ENCODE results near the gene FNDC11. TPM values are rescaled to one million over a fixed set of nuclear protein-coding genes. Genes with fewer than 3 reads are reported as not detected.

The FNDC11 gene
- total and polyA plus RNA-seq, 2 of the 13 experiments (the other 11 are each of a cell fraction or from before 2014, with no cell fraction given): 0.07 TPM; not detected in 1

DNA sequence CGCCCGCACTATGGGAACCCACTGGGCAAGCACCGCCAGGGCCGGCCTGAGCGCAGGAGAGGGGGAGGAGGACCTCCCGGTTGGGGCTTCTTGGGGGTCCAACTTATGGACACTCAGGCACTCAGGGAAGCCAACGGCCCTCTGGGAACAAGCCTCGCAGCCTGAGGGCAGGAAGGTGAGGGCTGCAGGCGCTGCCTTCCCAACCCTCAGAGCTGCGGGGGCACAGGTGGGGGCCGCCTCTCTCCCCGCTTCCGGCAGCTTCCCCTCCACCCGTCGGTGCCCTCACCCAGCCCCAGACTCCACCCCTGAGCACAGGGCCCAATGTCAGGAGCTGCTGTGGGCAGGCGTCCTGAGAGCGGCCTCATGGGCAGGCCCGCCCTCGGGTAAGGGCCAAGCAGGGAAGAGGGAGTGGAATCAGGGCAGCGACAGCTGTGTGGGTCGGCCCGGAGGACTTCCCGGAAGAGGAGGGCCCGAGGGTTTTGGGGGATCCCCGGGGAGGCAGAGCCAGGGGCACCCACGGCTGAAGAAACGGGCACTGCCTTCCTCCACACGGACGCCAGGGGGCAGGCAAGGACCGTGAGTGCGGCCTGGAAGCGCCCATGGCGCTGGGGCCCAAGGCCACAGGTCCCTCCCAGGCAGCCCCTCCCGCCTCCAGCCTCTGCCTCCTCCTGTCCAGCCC is 16.3 kb upstream of the FNDC11 start (continued):
- TF ChIP-seq, protein P1, sequence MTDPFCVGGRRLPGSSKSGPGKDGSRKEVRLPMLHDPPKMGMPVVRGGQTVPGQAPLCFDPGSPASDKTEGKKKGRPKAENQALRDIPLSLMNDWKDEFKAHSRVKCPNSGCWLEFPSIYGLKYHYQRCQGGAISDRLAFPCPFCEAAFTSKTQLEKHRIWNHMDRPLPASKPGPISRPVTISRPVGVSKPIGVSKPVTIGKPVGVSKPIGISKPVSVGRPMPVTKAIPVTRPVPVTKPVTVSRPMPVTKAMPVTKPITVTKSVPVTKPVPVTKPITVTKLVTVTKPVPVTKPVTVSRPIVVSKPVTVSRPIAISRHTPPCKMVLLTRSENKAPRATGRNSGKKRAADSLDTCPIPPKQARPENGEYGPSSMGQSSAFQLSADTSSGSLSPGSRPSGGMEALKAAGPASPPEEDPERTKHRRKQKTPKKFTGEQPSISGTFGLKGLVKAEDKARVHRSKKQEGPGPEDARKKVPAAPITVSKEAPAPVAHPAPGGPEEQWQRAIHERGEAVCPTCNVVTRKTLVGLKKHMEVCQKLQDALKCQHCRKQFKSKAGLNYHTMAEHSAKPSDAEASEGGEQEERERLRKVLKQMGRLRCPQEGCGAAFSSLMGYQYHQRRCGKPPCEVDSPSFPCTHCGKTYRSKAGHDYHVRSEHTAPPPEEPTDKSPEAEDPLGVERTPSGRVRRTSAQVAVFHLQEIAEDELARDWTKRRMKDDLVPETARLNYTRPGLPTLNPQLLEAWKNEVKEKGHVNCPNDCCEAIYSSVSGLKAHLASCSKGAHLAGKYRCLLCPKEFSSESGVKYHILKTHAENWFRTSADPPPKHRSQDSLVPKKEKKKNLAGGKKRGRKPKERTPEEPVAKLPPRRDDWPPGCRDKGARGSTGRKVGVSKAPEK (CRISPR knock-in tag; IDR thresholded peaks at IDR 0.05; ENCODE audit: borderline replicate concordance): 0 out of 2 replicates have a peak, but pooled peaks have one; percentile 53
- TF ChIP-seq, protein P2, sequence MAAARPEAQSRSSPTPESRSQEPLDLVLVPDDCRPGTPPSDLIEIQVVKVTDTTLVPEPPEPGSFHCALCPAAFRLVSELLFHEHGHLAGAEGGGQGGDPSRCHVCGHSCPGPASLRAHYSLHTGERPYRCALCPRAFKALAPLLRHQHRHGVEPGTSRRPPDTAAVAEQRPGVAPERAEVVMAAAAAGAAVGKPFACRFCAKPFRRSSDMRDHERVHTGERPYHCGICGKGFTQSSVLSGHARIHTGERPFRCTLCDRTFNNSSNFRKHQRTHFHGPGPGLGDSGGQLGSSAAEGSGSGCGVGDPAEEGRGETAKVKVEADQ (CRISPR knock-in tag; IDR thresholded peaks at IDR 0.05; ENCODE audit: borderline replicate concordance): peak; percentile 88
- no peak for TF ChIP-seq MAFG (CRISPR knock-in tag; IDR thresholded peaks at IDR 0.05)
- TF ChIP-seq, protein P3, sequence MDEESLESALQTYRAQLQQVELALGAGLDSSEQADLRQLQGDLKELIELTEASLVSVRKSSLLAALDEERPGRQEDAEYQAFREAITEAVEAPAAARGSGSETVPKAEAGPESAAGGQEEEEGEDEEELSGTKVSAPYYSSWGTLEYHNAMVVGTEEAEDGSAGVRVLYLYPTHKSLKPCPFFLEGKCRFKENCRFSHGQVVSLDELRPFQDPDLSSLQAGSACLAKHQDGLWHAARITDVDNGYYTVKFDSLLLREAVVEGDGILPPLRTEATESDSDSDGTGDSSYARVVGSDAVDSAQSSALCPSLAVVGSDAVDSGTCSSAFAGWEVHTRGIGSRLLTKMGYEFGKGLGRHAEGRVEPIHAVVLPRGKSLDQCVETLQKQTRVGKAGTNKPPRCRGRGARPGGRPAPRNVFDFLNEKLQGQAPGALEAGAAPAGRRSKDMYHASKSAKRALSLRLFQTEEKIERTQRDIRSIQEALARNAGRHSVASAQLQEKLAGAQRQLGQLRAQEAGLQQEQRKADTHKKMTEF (CRISPR knock-in tag; IDR thresholded peaks at IDR 0.05): peak; percentile 97
- peak; percentile 97 for TF ChIP-seq ZNF883 (CRISPR knock-in tag; IDR thresholded peaks at IDR 0.05; ENCODE audit: not compliant biosample characterization)
- TF ChIP-seq ZFYVE20 (CRISPR knock-in tag; IDR thresholded peaks at IDR 0.05; ENCODE audit: borderline replicate concordance, low read depth): no peak
- no peak for TF ChIP-seq RFX1 (IDR thresholded peaks at IDR 0.05)
- no peak for TF ChIP-seq KLF9 (CRISPR knock-in tag; IDR thresholded peaks at IDR 0.05; ENCODE audit: low read depth)
- TF ChIP-seq, protein P4, sequence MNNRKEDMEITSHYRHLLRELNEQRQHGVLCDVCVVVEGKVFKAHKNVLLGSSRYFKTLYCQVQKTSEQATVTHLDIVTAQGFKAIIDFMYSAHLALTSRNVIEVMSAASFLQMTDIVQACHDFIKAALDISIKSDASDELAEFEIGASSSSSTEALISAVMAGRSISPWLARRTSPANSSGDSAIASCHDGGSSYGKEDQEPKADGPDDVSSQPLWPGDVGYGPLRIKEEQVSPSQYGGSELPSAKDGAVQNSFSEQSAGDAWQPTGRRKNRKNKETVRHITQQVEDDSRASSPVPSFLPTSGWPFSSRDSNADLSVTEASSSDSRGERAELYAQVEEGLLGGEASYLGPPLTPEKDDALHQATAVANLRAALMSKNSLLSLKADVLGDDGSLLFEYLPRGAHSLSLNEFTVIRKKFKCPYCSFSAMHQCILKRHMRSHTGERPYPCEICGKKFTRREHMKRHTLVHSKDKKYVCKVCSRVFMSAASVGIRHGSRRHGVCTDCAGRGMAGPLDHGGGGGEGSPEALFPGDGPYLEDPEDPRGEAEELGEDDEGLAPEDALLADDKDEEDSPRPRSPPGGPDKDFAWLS (CRISPR knock-in tag; IDR thresholded peaks at IDR 0.05; ENCODE audit: borderline replicate concordance): peak; percentile 95
- TF ChIP-seq, protein P5, sequence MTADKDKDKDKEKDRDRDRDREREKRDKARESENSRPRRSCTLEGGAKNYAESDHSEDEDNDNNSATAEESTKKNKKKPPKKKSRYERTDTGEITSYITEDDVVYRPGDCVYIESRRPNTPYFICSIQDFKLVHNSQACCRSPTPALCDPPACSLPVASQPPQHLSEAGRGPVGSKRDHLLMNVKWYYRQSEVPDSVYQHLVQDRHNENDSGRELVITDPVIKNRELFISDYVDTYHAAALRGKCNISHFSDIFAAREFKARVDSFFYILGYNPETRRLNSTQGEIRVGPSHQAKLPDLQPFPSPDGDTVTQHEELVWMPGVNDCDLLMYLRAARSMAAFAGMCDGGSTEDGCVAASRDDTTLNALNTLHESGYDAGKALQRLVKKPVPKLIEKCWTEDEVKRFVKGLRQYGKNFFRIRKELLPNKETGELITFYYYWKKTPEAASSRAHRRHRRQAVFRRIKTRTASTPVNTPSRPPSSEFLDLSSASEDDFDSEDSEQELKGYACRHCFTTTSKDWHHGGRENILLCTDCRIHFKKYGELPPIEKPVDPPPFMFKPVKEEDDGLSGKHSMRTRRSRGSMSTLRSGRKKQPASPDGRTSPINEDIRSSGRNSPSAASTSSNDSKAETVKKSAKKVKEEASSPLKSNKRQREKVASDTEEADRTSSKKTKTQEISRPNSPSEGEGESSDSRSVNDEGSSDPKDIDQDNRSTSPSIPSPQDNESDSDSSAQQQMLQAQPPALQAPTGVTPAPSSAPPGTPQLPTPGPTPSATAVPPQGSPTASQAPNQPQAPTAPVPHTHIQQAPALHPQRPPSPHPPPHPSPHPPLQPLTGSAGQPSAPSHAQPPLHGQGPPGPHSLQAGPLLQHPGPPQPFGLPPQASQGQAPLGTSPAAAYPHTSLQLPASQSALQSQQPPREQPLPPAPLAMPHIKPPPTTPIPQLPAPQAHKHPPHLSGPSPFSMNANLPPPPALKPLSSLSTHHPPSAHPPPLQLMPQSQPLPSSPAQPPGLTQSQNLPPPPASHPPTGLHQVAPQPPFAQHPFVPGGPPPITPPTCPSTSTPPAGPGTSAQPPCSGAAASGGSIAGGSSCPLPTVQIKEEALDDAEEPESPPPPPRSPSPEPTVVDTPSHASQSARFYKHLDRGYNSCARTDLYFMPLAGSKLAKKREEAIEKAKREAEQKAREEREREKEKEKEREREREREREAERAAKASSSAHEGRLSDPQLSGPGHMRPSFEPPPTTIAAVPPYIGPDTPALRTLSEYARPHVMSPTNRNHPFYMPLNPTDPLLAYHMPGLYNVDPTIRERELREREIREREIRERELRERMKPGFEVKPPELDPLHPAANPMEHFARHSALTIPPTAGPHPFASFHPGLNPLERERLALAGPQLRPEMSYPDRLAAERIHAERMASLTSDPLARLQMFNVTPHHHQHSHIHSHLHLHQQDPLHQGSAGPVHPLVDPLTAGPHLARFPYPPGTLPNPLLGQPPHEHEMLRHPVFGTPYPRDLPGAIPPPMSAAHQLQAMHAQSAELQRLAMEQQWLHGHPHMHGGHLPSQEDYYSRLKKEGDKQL (CRISPR knock-in tag; IDR thresholded peaks at IDR 0.05; ENCODE audit: low read depth): no peak
- TF ChIP-seq ZNF180 (CRISPR knock-in tag; IDR thresholded peaks at IDR 0.05; ENCODE audit: borderline replicate concordance, low read depth): no peak
- TF ChIP-seq ZNF20 (CRISPR knock-in tag; IDR thresholded peaks at IDR 0.05): no peak
- no peak for TF ChIP-seq MBD4 (IDR thresholded peaks at IDR 0.05; ENCODE audit: borderline replicate concordance, low read length)
- no peak for TF ChIP-seq NPAS2 (CRISPR knock-in tag; IDR thresholded peaks at IDR 0.05; ENCODE audit: borderline replicate concordance)
- TF ChIP-seq, protein P6, sequence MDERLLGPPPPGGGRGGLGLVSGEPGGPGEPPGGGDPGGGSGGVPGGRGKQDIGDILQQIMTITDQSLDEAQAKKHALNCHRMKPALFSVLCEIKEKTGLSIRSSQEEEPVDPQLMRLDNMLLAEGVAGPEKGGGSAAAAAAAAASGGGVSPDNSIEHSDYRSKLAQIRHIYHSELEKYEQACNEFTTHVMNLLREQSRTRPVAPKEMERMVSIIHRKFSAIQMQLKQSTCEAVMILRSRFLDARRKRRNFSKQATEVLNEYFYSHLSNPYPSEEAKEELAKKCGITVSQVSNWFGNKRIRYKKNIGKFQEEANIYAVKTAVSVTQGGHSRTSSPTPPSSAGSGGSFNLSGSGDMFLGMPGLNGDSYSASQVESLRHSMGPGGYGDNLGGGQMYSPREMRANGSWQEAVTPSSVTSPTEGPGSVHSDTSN (CRISPR knock-in tag; IDR thresholded peaks at IDR 0.05): peak; percentile 24

All from HepG2 (cell line).